SIG-M5 treated with dmso at 0.1 percent for 504 hours (cell line): ENCODE measurements around the gene MDC1.
A peak's percentile ranks its signal among the peaks of the same experiment; 100 is the strongest.
"Not testable (repeated sequence)": the region's sequence is repeated elsewhere in the genome, so short reads cannot be mapped to it uniquely, and the experiment has no call there.

Experiments
- DNase-seq: peaks from one replicate; lab custom pipeline; 2025; ENCODE audit not compliant: unreplicated experiment; lab: John Stamatoyannopoulos, UW

MDC1 gene

DNA sequence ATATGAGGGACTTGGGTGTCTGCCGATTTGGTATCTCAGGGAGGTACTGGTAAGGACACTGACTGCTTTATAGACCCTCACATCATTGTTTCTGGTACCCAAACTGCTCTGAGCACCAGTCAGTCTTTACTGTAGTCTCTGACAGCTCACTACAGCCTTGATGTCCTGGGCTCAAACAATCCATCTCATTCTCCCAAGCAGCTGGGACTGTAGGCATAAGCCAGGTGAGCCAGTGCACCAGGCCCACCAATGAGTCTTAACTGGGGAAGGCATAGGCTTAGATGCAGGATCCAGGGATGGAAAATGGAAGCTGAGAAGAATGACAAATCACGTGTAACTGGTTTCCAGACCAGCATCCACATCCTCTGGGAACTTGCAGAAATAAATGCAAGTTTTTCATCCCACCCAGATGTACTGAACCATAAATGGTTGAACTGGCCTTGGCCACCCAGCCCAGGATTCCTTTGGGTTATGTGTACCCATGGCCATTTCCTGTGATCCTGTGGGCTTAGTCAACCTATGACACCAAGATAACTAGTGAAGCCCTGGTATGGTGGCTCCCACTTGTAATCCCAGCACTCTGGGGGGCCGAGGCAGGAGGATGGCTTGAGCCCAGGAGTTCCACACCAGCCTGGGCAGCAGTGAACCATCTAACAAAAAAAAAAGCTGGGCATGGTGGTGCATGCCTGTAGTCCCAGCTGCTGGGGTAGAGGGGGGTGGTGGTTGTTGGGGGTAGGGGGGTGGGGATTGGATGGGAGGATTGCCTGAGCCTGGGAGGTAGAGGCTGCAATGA is 8.8 kb upstream of the MDC1 start:
- DNase-seq, result no peak

DNA sequence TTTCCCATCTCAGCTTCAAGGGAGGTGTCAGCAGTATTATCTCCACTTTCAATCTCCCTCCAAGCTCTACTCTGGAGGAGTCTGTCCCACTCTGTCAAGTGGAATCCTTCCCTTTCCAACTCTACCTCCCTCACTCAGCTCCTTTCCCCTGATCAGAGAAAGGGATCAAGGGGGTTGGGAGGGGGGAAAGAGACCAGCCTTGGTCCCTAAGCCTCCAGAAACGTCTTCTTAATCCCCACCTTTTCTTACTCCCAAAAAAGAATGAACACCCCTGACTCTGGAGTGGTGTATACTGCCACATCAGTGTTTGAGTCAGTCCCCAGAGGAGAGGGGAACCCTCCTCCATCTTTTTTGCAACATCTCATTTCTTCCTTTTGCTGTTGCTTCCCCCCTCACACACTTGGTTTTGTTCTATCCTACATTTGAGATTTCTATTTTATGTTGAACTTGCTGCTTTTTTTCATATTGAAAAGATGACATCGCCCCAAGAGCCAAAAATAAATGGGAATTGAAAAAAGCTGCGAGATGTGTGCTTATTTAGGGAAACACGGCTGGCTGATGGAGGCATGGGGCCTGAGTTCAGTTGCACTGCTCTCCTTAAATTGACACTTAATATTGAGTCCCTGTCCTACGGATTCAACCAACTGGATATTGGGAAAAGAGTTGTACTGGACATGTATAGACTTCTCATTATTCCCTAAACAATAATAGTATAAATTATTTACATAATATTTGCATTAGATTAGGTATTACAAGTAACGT is 8.0 kb upstream of the MDC1 start:
- no peak for DNase-seq

DNA sequence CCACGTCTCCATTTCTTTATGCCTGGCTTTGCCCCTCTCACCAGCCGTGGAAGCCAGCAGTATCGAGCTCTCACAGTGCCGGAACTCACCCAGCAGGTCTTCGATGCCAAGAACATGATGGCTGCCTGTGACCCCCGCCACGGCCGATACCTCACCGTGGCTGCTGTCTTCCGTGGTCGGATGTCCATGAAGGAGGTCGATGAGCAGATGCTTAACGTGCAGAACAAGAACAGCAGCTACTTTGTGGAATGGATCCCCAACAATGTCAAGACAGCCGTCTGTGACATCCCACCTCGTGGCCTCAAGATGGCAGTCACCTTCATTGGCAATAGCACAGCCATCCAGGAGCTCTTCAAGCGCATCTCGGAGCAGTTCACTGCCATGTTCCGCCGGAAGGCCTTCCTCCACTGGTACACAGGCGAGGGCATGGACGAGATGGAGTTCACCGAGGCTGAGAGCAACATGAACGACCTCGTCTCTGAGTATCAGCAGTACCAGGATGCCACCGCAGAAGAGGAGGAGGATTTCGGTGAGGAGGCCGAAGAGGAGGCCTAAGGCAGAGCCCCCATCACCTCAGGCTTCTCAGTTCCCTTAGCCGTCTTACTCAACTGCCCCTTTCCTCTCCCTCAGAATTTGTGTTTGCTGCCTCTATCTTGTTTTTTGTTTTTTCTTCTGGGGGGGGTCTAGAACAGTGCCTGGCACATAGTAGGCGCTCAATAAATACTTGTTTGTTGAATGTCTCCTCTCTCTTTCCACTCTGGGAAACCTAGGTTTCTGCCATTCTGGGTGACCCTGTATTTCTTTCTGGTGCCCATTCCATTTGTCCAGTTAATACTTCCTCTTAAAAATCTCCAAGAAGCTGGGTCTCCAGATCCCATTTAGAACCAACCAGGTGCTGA is 7.0 kb upstream of the MDC1 start:
- not testable (repeated sequence) for DNase-seq

DNA sequence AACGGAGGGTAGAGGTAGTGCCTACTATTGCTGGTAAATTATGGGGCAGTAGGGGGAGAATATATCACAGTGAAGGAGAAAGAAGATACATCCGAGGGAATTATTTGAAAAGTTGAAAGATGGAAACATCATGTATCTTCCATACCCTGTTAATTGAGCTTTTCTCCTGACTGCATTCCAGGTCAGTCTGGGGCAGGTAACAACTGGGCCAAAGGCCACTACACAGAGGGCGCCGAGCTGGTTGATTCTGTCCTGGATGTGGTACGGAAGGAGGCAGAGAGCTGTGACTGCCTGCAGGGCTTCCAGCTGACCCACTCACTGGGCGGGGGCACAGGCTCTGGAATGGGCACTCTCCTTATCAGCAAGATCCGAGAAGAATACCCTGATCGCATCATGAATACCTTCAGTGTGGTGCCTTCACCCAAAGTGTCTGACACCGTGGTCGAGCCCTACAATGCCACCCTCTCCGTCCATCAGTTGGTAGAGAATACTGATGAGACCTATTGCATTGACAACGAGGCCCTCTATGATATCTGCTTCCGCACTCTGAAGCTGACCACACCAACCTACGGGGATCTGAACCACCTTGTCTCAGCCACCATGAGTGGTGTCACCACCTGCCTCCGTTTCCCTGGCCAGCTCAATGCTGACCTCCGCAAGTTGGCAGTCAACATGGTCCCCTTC is 6.2 kb upstream of the MDC1 start:
- not testable (repeated sequence) for DNase-seq

DNA sequence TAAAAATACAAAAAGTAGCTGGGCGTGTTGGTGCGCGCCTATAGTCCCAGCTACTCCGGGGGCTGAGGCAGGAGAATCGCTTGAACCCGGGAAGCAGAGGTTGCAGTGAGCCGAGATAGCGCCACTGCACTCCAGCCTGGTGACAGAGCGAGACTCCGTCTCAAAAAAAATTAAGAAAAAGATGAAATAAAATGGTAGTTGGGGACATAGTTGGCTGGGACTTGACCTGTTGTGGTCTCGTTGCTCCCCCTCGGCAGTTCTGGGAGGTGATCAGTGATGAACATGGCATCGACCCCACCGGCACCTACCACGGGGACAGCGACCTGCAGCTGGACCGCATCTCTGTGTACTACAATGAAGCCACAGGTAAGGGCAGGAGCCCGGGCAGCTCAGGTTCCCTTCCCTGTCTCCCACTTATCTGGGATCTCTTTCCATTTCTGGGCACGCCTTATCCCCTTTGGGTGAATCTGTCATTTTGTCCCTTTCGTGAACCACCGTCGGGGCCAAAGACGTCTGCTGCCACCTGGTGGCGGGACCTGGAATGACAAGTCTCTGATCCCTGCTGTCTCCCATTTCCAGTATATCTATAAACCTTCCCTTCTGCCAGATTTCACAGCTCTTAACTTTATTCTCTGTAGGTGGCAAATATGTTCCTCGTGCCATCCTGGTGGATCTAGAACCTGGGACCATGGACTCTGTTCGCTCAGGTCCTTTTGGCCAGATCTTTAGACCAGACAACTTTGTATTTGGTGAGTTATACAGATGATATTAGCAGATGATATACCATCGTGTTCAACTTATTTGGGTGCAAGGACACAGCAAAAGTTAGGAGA is 5.4 kb upstream of the MDC1 start:
- peak; percentile 73 for DNase-seq

DNA sequence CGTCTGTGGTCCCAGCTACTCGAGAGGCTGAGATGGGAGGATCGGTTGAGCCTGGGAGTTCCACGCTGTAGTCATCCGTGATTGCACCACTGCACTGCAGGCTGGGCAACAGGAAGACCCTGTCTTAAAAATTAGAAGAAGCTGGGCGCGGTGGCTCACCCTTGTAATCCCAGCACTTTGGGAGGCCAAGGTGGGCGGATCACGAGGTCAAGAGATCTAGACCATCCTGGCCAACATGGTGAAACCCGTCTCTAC is 4.9 kb upstream of the MDC1 start:
- peak; percentile 17 for DNase-seq

DNA sequence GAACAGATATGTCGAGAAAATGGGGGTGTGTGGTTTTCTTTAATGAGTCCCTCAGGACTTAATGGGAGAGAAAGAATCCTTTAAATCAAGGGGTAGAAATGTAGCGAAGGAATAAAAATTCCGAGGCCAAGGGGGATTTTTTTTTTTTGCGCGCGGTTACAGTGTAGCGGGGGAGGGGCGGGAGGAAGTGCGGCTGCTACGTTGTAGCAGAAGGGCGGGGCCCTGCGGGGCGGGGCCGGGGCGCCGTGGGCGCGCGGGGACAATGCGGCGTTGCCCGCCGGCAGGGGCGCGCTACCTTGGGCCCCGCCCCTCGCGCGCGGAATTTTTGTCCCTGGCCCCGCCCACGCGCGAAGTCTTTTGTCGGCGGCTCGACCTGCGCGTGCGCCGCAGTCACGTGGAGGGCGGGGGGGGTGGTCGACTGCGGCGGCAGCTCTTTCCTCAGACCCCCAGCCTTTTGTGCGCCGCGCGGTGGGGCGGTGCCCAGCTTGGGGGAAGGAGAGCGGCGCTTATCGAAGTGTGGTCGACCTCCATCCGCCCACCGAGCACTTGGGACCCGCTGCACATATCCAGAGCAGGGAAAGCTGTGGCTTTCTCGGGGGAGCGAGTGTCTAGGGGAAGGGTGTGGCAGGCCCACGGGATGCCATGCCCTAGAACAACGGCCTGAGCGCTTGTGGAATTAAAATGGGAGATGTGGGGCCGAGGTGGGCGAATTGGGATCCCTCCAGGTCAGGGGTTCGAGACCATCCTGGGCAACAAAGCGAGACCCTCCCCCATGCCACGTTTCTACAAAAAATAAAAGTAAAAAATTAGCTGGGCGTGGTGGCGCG is 4.3 kb upstream of the MDC1 start:
- peak; percentile 84 for DNase-seq

DNA sequence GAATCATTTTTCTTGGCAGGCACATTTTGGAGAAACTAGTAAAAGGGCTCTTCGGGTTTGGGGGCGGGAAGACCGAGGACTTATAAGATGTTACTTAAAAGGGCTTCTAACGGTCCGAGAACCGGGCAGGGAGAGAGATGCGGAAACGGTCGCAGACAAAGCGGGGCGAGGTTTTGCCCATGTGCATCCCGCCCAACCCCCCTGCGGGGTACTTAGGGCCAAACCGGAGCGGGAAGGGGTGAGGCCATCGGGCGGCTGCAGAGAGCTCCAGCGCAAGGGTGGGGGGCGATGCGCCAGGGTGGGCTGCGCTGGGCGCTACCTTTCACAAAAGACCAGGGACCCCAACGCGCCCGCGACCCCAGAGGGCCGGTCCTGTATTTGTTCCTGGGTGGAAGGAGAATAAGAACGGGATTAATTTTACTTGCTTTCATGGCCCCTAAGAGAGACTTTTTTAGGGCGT is 3.7 kb upstream of the MDC1 start:
- peak; percentile 55 for DNase-seq

DNA sequence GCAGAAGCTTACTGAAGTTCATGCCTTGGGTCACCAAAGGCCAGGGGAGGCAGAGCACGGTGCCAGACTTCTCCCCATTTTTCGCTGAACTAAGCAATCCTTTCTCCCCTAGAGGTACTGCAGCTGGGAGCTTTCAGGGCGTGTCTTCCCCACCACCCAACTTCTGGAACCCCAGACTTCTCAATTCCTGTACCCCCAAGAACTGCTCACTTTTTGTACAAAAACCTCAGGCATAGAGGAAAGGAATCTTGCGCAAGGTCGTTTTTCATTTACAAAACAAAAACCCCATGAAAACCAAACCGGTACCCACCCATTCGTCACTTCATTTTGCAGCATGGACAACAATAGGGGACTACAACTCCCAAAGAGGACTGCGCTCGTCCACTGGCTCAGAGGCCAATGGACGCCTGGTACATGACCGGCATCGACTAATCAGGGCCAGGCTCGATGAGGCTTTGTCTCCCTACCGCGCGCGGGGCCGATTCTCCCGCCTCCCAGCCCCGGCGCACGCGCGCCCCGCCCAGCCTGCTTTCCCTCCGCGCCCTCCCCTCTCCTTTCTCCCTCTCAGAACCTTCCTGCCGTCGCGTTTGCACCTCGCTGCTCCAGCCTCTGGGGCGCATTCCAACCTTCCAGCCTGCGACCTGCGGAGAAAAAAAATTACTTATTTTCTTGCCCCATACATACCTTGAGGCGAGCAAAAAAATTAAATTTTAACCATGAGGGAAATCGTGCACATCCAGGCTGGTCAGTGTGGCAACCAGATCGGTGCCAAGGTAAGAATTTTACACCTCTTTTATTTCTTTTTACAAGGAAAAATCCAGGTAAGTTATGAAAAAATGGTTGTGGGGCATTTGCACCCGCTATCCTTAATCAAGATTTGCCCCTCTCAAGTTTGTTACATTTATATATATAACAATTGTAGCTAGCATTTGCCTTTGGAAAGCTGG is 3.0 kb upstream of the MDC1 start, which contains the start of gene TUBB:
Gene TUBB (plus strand): TSS at position 562 of the 947 bp plus-strand sequence. CDS start 155 bp downstream, at position 717.
- DNase-seq, result peak; percentile 98

DNA sequence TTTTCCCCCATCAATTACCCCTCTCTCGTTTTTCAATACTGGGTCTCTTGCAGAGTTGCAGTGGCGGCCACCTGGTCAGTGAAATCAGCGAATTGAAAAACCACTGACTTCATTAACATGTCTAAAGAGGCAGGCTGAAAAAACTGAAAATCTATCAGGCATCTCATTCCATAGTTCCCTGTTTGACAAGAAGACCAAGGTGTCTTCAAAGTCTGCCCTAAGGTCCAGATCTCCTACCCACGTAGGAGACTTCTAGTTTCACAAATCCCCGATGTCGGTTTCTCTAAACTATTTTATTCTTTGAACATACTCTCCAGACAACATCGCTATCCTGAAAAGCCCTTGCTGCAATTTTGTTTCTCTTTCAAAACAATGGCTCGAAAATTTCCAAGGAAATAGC is 2.3 kb upstream of the MDC1 start:
- no peak for DNase-seq

DNA sequence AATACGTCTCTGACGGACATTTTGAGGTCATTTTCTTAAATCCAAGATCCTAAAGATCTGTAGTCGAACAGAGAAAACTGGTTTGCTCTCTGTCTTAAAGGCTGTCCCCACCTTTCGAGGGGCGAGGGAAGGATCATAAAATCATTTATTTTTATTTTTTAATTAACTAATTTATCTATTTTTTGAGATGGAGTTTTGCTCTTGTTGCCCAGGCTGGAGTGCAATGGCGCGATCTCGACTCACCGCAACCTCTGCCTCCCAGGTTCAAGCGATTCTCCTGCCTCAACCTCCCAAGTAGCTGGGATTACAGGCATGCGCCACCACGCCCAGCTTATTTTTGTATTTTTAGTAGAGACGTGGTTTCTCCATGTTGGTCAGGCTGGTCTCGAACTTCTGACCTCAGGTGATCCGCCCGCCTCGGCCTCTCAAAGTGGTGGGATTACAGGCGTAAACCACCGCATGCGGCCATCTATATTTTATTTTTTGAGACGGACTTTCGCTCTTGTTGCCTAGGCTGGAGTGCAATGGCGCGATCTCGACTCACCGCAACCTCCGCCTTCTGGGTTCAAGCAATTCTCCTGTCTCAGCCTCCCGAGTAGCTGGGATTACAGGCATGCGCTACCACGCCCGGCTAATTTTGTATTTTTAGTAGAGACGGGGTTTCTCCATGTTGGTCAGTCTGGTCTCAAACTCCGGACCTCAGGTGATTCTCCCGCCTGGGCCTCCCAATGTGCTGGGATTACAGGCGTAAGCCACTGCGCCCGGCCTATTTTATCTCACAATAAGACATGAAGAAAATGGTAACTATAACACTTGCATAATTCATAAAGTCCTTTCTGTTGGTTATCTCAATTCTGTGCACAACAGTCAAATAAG is 1.0 kb upstream of the MDC1 start:
- DNase-seq, result not testable (repeated sequence)

DNA sequence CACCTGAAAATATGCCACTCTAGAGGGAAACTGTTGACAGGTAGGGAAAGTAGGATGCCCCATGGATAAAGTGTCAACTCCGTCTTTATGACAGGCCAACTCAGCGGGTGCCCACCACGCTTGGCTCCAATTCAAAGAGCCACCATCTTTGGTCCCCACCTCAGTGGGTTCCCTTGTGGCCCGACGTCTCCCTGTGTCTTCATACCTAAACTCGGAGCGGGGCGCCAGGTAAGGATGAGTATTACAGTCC is 277 bp downstream of the MDC1 start:
- DNase-seq, result no peak

DNA sequence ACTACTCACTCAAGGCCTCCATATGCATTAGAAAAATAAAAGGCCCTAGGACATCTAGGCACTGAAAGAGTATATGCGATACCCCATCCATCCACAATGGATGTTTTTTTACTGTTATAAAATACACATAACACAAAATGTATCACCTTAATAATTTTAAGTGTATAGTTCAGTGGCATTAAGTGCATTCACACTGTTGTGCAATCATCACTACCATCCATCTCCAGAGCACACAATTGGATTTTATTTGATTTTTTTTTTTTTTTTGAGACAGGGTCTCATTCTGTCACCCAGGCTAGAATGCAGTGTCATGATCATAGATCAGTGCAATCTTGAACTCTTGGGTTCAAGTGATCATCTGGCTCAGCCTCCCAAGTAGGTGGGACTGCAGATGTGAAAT is 2.8 kb downstream of the MDC1 start:
- no peak for DNase-seq

DNA sequence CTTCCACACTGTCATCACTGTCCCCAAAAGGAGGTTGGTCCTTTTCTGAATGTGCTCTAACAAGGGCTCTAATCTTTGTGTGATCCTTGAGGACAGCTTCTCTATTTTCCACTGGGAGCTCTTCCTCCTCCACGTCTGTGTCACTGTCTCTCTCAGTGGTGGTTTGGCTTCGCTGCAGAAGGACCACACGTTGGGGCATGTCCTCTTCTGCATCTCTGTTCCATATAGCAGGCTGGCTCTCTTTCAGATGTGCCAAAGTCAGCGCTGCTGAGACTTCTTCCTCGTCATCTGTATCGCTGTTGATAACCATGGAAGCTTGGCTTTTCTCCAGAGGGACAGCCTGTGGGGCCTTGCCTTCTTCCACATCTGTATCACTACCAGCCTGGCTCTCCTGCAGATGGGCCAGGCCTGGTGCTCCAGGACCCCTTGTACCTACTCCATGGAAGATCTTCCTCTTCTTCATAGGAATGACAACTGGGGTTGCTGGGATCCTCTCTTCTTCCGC is 4.6 kb downstream of the MDC1 start:
- DNase-seq, result no peak

DNA sequence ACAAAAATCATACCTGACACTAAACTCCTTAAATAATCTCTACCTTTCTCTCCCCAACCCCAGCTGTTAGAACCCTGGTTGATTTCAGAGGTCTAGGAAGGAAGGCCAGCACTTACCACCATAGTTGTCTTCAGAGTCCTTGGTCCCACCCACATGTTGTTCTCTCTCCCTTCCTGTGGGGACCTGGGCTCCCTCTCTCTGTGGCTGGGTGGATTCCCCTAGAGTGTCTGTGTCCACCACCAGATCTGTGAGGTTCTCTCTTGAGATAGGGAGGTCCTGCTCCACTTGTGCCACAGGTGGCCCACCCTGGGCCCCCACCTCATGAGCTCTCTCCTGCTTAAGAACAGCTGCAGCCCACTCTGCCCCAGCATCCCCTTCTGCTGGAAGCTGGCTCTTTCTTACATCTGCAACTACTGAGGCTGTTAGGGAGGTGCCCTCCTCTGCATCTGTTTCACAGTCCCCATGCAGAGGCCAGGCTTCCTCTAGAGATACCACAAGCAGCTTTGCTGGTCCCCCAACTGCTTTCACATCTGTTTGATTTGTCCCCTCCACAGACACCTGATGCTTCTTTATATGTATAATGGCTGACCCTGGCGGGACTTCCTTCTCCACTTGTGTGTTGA is 5.2 kb downstream of the MDC1 start:
- DNase-seq, result no peak

DNA sequence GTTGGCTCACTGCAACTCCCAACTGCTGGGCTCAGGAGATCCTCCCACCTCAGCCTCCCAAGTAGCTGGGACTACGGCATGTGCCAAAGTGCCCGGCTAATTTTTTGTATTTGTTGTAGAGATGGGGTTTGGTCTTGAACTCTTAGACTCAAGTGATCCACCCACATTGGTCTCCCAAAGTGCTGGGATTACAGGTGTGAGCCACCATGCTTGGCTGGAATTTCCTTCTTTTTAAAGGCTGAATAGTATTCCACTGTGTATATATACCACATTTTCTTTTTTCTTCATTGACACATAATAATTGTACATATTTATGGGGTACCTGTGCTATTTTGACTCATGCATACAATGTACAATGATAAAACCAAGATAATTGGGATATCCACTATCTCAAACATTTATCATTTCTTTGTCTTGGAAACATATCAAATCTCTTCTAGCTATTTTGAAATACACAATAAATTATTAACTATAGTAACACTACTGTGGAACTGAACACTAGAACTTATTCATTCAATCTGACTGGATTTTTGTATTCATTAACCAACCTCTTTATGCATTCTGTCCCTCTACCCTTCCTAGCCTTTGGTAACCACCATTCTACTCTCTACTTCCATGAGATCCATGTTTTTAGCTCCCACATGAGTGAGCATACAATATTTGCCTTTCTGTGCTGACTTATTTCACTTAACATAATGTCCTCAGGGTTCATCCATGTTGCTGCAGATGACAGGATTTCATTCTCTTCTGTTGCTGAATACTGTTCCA is 7.8 kb downstream of the MDC1 start:
- no peak for DNase-seq
